Astrocyte (in vitro differentiated cells and primary cell): Measurements from ENCODE around the gene SENP8. TPM values are rescaled to one million over a fixed set of nuclear protein-coding genes. Genes with fewer than 3 reads are reported as not detected.

ENCODE experiments used
- DNase-seq: peaks from one replicate; pipeline ENCODE4 v3.0.0-alpha.2; 2010; ENCODE audit warnings: low read depth
- FAIRE-seq: peaks from 2 replicates; lab custom pipeline; 2011; peaks lifted over from hg19 to GRCh38; lab: Jason Lieb, UNC
- H2AFZ ChIP-seq: 2 replicates; pipeline ENCODE4 v1.6.0; 2012; ENCODE audit warnings: low read depth, low read length, inconsistent platforms
- H3K27ac ChIP-seq: 2 replicates; pipeline ENCODE4 v1.5.1; 2011; ENCODE audit warnings: low read depth, low read length, inconsistent platforms
- H3K27me3 ChIP-seq: 2 replicates; pipeline ENCODE4 v1.6.0; 2011; ENCODE audit warnings: low read length, inconsistent platforms; ENCODE audit not compliant: insufficient read depth
- H3K36me3 ChIP-seq: 2 replicates; pipeline ENCODE4 v1.5.1; 2011; ENCODE audit warnings: low read length, inconsistent platforms; ENCODE audit not compliant: insufficient read depth
- H3K4me1 ChIP-seq: 2 replicates; pipeline ENCODE4 v1.5.1; 2011; ENCODE audit warnings: low read length, inconsistent platforms; ENCODE audit not compliant: insufficient read depth
- H3K4me2 ChIP-seq: 2 replicates; pipeline ENCODE4 v1.6.0; 2012; ENCODE audit warnings: low read length, inconsistent platforms
- H3K4me3 ChIP-seq: 2 replicates; pipeline ENCODE4 v1.5.1; 2011; ENCODE audit warnings: low read depth, mild to moderate bottlenecking, low read length, inconsistent platforms; ENCODE audit not compliant: insufficient read depth
- H3K79me2 ChIP-seq: 2 replicates; pipeline ENCODE4 v1.6.0; 2012; ENCODE audit warnings: mild to moderate bottlenecking, low read length, inconsistent platforms; ENCODE audit not compliant: insufficient read depth
- H3K9ac ChIP-seq: 2 replicates; pipeline ENCODE4 v1.6.0; 2012; ENCODE audit warnings: mild to moderate bottlenecking, low read length, inconsistent platforms
- H3K9me3 ChIP-seq: 2 replicates; pipeline ENCODE4 v1.5.1; 2012; ENCODE audit warnings: low read depth, mild to moderate bottlenecking, low read length, inconsistent platforms; ENCODE audit not compliant: insufficient read depth
- H4K20me1 ChIP-seq: 2 replicates; pipeline ENCODE4 v1.6.0; 2012; ENCODE audit warnings: low read length, inconsistent platforms; ENCODE audit not compliant: insufficient read depth
- H3K27ac Mint-ChIP-seq: one replicate; pipeline ENCODE4 v1.8.0; 2021; ENCODE audit warnings: mild to moderate bottlenecking, mixed read lengths; ENCODE audit not compliant: unreplicated experiment
- H3K27me3 Mint-ChIP-seq: one replicate; pipeline ENCODE4 v1.8.0; 2021; ENCODE audit warnings: low read depth, mixed read lengths; ENCODE audit not compliant: unreplicated experiment
- H3K36me3 Mint-ChIP-seq: one replicate; pipeline ENCODE4 v1.8.0; 2021; ENCODE audit warnings: low read depth, mixed read lengths; ENCODE audit not compliant: unreplicated experiment
- H3K4me1 Mint-ChIP-seq: one replicate; pipeline ENCODE4 v1.8.0; 2021; ENCODE audit warnings: low read depth, mixed read lengths; ENCODE audit not compliant: unreplicated experiment
- H3K4me3 Mint-ChIP-seq: one replicate; pipeline ENCODE4 v1.8.0; 2021; ENCODE audit warnings: mild to moderate bottlenecking, moderate library complexity, mixed read lengths; ENCODE audit not compliant: unreplicated experiment
- H3K9me3 Mint-ChIP-seq: one replicate; pipeline ENCODE4 v1.8.0; 2021; ENCODE audit warnings: mild to moderate bottlenecking, mixed read lengths; ENCODE audit not compliant: unreplicated experiment
- EZH2 ChIP-seq: IDR thresholded peaks from 2 replicates; pipeline ENCODE4 v1.6.1; 2012; ENCODE audit warnings: mild to moderate bottlenecking, low read length, inconsistent platforms; ENCODE audit not compliant: insufficient read depth
- total RNA-seq: library from RNA; stranded (reverse); gene quantifications from 2 replicates; pipeline ENCODE4 v1.2.1, GENCODE V29; 2021
- TF ChIP-seq, protein P1 (sequence below): IDR thresholded peaks from 2 replicates; pipeline ENCODE4 v1.5.1; 2011; ENCODE audit warnings: low read depth, mild to moderate bottlenecking, inconsistent platforms, low read length, moderate library complexity; ENCODE audit not compliant: insufficient read depth

The SENP8 gene
- total RNA-seq, 1 donor from 2014 or later: 2.9 TPM

DNA sequence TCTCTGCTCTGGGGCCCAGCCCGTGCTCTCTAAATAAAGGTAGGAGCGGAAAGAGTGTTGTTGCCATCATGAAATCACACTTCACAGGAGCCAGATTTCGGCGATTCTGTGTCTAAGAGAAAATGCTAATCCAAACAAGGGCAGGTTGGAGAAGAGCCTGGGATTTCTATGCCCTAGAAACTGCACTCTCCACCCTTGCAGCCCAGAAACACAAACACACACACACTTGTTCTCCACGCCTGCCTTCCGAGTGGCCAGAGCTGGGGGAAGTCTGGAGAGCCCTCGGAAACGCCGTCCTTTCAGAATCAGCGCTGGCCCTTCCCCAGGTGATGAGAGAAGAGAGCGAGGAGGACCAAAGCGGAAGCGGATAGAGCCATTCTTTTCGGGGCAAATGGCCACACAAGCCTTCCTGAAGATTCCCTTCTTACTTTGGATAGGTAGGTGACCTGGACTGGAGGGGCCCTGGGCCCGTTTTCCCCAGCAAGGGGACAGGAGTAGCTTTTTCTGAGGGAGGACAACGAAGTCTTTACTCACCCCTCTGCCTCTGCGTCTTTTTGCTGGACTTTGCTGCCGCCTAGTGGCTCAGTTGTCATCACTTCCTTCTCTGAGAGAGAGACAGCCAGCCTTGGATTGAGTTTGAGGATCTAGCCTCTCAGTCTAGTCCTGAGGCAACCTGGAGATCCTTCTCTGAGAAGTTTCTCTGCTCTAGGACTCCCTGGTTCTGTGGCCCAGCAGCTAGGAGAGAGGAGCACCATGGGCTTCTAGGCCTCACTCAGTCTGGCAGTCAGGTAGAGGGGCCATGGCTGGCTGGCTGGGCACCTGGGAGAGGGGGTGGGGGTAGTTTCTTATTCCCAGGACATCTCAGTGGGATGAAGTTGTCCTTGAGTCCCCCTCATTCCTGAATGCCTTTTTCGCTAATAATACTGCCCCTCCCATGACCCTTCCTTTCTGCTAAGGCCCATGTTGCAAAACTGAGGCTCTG is 37.7 kb downstream of the SENP8 start:
- FAIRE-seq (peak; percentile 93), DNase-seq (peak; percentile 52)
- Histone ChIP-seq H3K79me2 (no peaks in the 10 kb centered on the region), H3K36me3 (no peaks in the 10 kb centered on the region), H2AFZ (peak overlapping the region; percentile 79), H3K4me2 (peak overlapping the region; percentile 95), H3K27ac (no peak overlapping the region), H4K20me1 (no peaks in the 10 kb centered on the region), H3K27me3 (no peaks in the 10 kb centered on the region), H3K9ac (peak overlapping the region; percentile 71), H3K9me3 (no peaks in the 10 kb centered on the region), H3K4me3 (peak overlapping the region; percentile 57), H3K4me1 (peaks cover 11% of the 10 kb centered on the region)
- H3K4me3 Mint-ChIP-seq: no peak overlapping the region
- no peaks in the 10 kb centered on the region for H3K9me3 Mint-ChIP-seq
- no peak for TF ChIP-seq EZH2
- TF ChIP-seq, protein P1, sequence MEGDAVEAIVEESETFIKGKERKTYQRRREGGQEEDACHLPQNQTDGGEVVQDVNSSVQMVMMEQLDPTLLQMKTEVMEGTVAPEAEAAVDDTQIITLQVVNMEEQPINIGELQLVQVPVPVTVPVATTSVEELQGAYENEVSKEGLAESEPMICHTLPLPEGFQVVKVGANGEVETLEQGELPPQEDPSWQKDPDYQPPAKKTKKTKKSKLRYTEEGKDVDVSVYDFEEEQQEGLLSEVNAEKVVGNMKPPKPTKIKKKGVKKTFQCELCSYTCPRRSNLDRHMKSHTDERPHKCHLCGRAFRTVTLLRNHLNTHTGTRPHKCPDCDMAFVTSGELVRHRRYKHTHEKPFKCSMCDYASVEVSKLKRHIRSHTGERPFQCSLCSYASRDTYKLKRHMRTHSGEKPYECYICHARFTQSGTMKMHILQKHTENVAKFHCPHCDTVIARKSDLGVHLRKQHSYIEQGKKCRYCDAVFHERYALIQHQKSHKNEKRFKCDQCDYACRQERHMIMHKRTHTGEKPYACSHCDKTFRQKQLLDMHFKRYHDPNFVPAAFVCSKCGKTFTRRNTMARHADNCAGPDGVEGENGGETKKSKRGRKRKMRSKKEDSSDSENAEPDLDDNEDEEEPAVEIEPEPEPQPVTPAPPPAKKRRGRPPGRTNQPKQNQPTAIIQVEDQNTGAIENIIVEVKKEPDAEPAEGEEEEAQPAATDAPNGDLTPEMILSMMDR: peak; percentile 95
- no peak overlapping the region for H3K27ac Mint-ChIP-seq
- peaks cover 7% of the 10 kb centered on the region for H3K27me3 Mint-ChIP-seq
- H3K36me3 Mint-ChIP-seq: no peaks in the 10 kb centered on the region
- H3K4me1 Mint-ChIP-seq: peaks cover 5% of the 10 kb centered on the region

DNA sequence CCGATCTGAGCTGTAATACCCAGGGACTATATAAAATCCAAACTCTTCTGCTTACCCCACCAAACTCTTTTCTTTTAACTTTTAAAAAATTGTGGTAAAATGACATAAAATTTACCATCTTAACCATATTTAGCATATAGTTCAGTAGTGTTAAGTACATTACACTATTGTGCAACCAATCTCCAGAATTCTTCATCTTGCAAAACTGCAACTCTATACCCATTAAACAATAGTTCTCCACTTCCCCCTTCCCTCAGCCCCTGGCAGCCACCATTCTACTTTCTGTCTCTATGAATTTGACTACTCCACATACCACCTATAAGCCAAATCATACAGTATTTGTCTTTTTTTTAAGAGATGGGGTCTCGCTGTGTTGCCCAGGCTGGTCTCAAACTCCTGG is 38.7 kb downstream of the SENP8 start:
- Histone ChIP-seq H3K79me2 (no peaks in the 10 kb centered on the region), H2AFZ (no peak overlapping the region), H3K36me3 (no peaks in the 10 kb centered on the region), H3K27ac (no peak overlapping the region), H3K4me2 (no peak overlapping the region), H3K4me3 (no peak overlapping the region), H3K27me3 (no peaks in the 10 kb centered on the region), H4K20me1 (no peaks in the 10 kb centered on the region), H3K4me1 (peaks cover 11% of the 10 kb centered on the region), H3K9ac (no peak overlapping the region), H3K9me3 (no peaks in the 10 kb centered on the region)
- no peaks in the 10 kb centered on the region for H3K9me3 Mint-ChIP-seq
- H3K36me3 Mint-ChIP-seq: no peaks in the 10 kb centered on the region
- TF ChIP-seq, protein P1: no peak
- TF ChIP-seq EZH2: no peak
- no peak overlapping the region for H3K4me3 Mint-ChIP-seq
- FAIRE-seq: no peak
- H3K4me1 Mint-ChIP-seq: peaks cover 5% of the 10 kb centered on the region
- H3K27me3 Mint-ChIP-seq: peaks cover 12% of the 10 kb centered on the region
- no peak overlapping the region for H3K27ac Mint-ChIP-seq
- DNase-seq: no peak
